HCT116 (cell line): ENCODE results near the gene SCYGR3. TPM values are rescaled to one million over a fixed set of nuclear protein-coding genes. Genes with fewer than 3 reads are reported as not detected.
A peak's percentile ranks its signal among the peaks of the same experiment; 100 is the strongest.

Source experiments
- ATAC-seq: fragments of 200-7000 bp; cut with Tn5 transposase; 2 replicates; pipeline ENCODE4 v1.9.1; 2020; ENCODE audit warnings: mild to moderate bottlenecking, moderate library complexity
- BruUV-seq: library from RNA; stranded (reverse); fragments of 400-500 nt; replicated peaks from 2 replicates; lab custom pipeline; 2021; lab: Mats Ljungman, UMichigan
- CTCF ChIA-PET: fragments of 300-600 bp; sonication (Branson Sonifier 250); formaldehyde crosslinking; loops from one replicate; lab custom pipeline; 2021; ENCODE audit warnings: antibody characterized with exemption; lab: Charles Lee
- POLR2A ChIA-PET: fragments of 300-600, 350-600 bp; sonication (Branson Sonifier 250); formaldehyde crosslinking; loops from one replicate; lab custom pipeline; 2021; ENCODE audit warnings: antibody characterized with exemption; lab: Charles Lee
- RAD21 ChIA-PET, 2 experiments: fragments of 300-600 bp; sonication (Branson Sonifier 250); formaldehyde crosslinking; loops; one replicate each; lab custom pipeline; 2023; ENCODE audit warnings: low total read pairs in 2 of 2; ENCODE audit not compliant: uncharacterized antibody in 2 of 2, unreplicated experiment in 2 of 2, low non-redundant PET in 1 of 2; lab: Charles Lee
- DNase-seq: peaks from one replicate; pipeline ENCODE4 v3.0.0-alpha.2; 2010; ENCODE audit warnings: low read depth, low spot score
- H2AFZ ChIP-seq: fragments of 200-600 bp; shearing (Covaris generic), sonication (generic); 2 replicates; pipeline ENCODE4 v1.6.1; 2017; ENCODE audit warnings: low read depth, mixed run types, mixed read lengths, antibody characterized with exemption, low read length; ENCODE audit not compliant: poor library complexity, severe bottlenecking
- H3K27ac ChIP-seq: 2 replicates; pipeline ENCODE4 v1.5.1; 2012; ENCODE audit warnings: low read depth, low read length
- H3K27me3 ChIP-seq: fragments of 200-600 bp; sonication (generic); 2 replicates; pipeline ENCODE4 v1.6.1; 2016; ENCODE audit warnings: mixed run types, low read length, mixed read lengths; ENCODE audit not compliant: insufficient read depth
- H3K36me3 ChIP-seq, 2 experiments: fragments of 200-500 bp in 1 of 2; fragments of 200-600 bp in 1 of 2; sonication (Bioruptor generic) in 1 of 2; sonication (generic) in 1 of 2; 2 replicates each; pipeline versions ENCODE4 v1.5.1 to v1.6.1; 2014 to 2016; ENCODE audit warnings: low read length in 2 of 2, inconsistent platforms in 1 of 2, mixed read lengths in 1 of 2, mixed run types in 1 of 2; ENCODE audit not compliant: insufficient read depth in 2 of 2, control insufficient read depth in 1 of 2
- H3K4me1 ChIP-seq, 2 experiments: fragments of 200-600 bp in 1 of 2; sonication (generic) in 1 of 2; 2 replicates each; pipeline versions ENCODE4 v1.5.1 to v1.6.1; 2012 to 2017; ENCODE audit warnings: low read length in 2 of 2, inconsistent platforms in 1 of 2, mild to moderate bottlenecking in 1 of 2, mixed read lengths in 1 of 2, mixed run types in 1 of 2, moderate library complexity in 1 of 2; ENCODE audit not compliant: insufficient read depth in 2 of 2, control insufficient read depth in 1 of 2
- H3K4me2 ChIP-seq: fragments of 200-600 bp; sonication (generic); 2 replicates; pipeline ENCODE4 v1.6.1; 2017; ENCODE audit warnings: mixed run types, low read length, mixed read lengths
- H3K4me3 ChIP-seq, 2 experiments: fragments of 200-600 bp in 1 of 2; sonication (generic) in 1 of 2; replicated peaks in 1 of 2; 2 replicates each; pipeline ENCODE4 v1.5.1; 2011 to 2016; ENCODE audit warnings: low read length in 2 of 2, control low read depth in 1 of 2, low read depth in 1 of 2, mild to moderate bottlenecking in 1 of 2, mixed read lengths in 1 of 2, mixed run types in 1 of 2
- H3K79me2 ChIP-seq: fragments of 200-600 bp; sonication (generic); 2 replicates; pipeline ENCODE4 v1.6.1; 2017; ENCODE audit warnings: mild to moderate bottlenecking, mixed run types, low read length, moderate library complexity, mixed read lengths; ENCODE audit not compliant: insufficient read depth
- H3K9ac ChIP-seq: fragments of 200-600 bp; sonication (generic); 2 replicates; pipeline ENCODE4 v1.6.1; 2016; ENCODE audit warnings: low read length, mixed read lengths
- H3K9me2 ChIP-seq: fragments of 200-600 bp; sonication (generic), shearing (Covaris generic); 2 replicates; pipeline ENCODE4 v1.6.1; 2017; ENCODE audit warnings: mixed run types, mild to moderate bottlenecking, moderate library complexity; ENCODE audit not compliant: insufficient read depth
- H3K9me3 ChIP-seq, 2 experiments: fragments of 200-500 bp in 1 of 2; fragments of 200-600 bp in 1 of 2; sonication (Bioruptor generic) in 1 of 2; sonication (generic) in 1 of 2; 2 replicates each; pipeline ENCODE4 v1.6.1; 2014 to 2017; ENCODE audit warnings: low read length in 2 of 2, mixed read lengths in 2 of 2, inconsistent platforms in 1 of 2, low read depth in 1 of 2, mild to moderate bottlenecking in 1 of 2, mixed run types in 1 of 2, moderate library complexity in 1 of 2; ENCODE audit not compliant: control insufficient read depth in 1 of 2, insufficient read depth in 1 of 2
- H4K20me1 ChIP-seq: fragments of 200-600 bp; sonication (generic), shearing (Covaris generic); 2 replicates; pipeline ENCODE4 v1.6.1; 2017; ENCODE audit warnings: mixed run types, mild to moderate bottlenecking, moderate library complexity; ENCODE audit not compliant: insufficient read depth
- CEBPB ChIP-seq: IDR thresholded peaks from 2 replicates; pipeline ENCODE4 v1.6.1; 2012; ENCODE audit warnings: low read depth
- EGR1 ChIP-seq: IDR thresholded peaks from 2 replicates; pipeline ENCODE4 v1.6.1; 2012; ENCODE audit warnings: low read depth
- EZH2 ChIP-seq: fragments of 200-600 bp; sonication (generic); IDR thresholded peaks from 2 replicates; pipeline ENCODE4 v1.6.1; 2017; ENCODE audit warnings: antibody characterized with exemption, mixed run types
- FOSL1 ChIP-seq: IDR thresholded peaks from 2 replicates; pipeline ENCODE4 v1.6.1; 2012; ENCODE audit warnings: low read depth
- JUND ChIP-seq: IDR thresholded peaks from 2 replicates; pipeline ENCODE4 v1.6.1; 2012
- POLR2AphosphoS5 ChIP-seq: IDR thresholded peaks from 2 replicates; pipeline ENCODE4 v1.6.1; 2011; ENCODE audit warnings: mild to moderate bottlenecking, low read depth, low read length, moderate library complexity
- REST ChIP-seq: IDR thresholded peaks from 2 replicates; pipeline ENCODE4 v1.6.1; 2012; ENCODE audit warnings: low read depth
- SIN3A ChIP-seq: IDR thresholded peaks from 2 replicates; pipeline ENCODE4 v1.6.1; 2012; ENCODE audit warnings: low read depth
- SP1 ChIP-seq: IDR thresholded peaks from 2 replicates; pipeline ENCODE4 v1.6.1; 2012; ENCODE audit warnings: low read depth
- SRF ChIP-seq: IDR thresholded peaks from 2 replicates; pipeline ENCODE4 v1.6.1; 2012; ENCODE audit warnings: low read depth
- YY1 ChIP-seq: IDR thresholded peaks from 2 replicates; pipeline ENCODE4 v1.6.1; 2011; ENCODE audit warnings: low read length, low read depth, moderate library complexity, mild to moderate bottlenecking; ENCODE audit not compliant: insufficient replicate concordance; ENCODE audit errors: extremely low read depth
- ZFX ChIP-seq: fragments of 450-650 bp; IDR thresholded peaks from 2 replicates; pipeline ENCODE4 v1.6.1; 2017
- ZNF274 ChIP-seq: fragments of 200-500 bp; sonication (Bioruptor generic); IDR thresholded peaks from 2 replicates; pipeline ENCODE4 v1.6.1; 2014; ENCODE audit warnings: mild to moderate bottlenecking, low read depth, low read length, inconsistent platforms
- intact Hi-C: fragments of 100-400 bp; cut with micrococcal nuclease; formaldehyde crosslinking; loops from 2 replicates; pipeline ENCODE4 v1.10.0; 2022
- total RNA-seq: library from RNA; stranded (reverse); gene quantifications from one replicate; pipeline ENCODE4 v1.2.1, GENCODE V29; 2021; ENCODE audit not compliant: unreplicated experiment
- TF ChIP-seq, protein P1 (sequence below), 3 experiments: fragments of 200-600 bp in 1 of 3; sonication (generic) in 1 of 3; IDR thresholded peaks in 2 of 3; conservative IDR thresholded peaks in 1 of 3; 2 replicates each; pipeline ENCODE4 v1.5.1; 2012 to 2017; ENCODE audit warnings: low read depth in 2 of 3, low read length in 2 of 3, antibody characterized with exemption in 1 of 3, borderline replicate concordance in 1 of 3, control low read depth in 1 of 3, mild to moderate bottlenecking in 1 of 3, mixed read lengths in 1 of 3, mixed run types in 1 of 3, moderate library complexity in 1 of 3; ENCODE audit not compliant: insufficient read depth in 1 of 3
- TF ChIP-seq, protein P2 (sequence below): IDR thresholded peaks from 2 replicates; pipeline ENCODE4 v1.6.1; 2012

SCYGR3 gene
- total RNA-seq, 1 experiment from 2014 or later: not detected

DNA sequence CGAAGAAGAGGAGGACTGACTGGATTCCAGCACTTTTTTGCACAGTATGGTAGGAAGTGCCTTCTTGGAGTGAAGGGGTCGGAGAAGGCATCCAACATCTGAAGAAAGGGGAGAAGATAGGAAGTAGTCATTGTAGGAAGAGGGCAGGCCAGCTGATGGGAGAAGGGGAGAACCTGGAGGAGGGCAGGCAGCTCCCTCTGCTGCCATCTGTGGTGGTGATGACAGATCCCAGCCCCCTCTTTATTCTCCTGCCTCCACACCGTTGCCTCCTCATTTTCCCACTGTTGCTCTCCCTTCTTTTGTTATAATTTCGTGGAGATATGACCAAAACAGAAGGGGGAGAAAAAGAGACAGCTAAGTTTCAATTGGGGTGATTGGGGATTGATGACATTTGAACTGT lies 18.8 kb downstream of the SCYGR3 start:
- Histone ChIP-seq H3K27me3 (no peaks in the 10 kb centered on the region), H3K4me3 (no peak overlapping the region), H2AFZ (no peak overlapping the region), H3K4me1 (peaks cover 8 to 13% of the 10 kb centered on the region in 2 experiments; a peak in 3 of 4 replicates), H3K79me2 (no peaks in the 10 kb centered on the region), H3K9me3 (no peaks in the 10 kb centered on the region), H3K9me2 (no peaks in the 10 kb centered on the region), H4K20me1 (no peaks in the 10 kb centered on the region), H3K27ac (no peak overlapping the region), H3K36me3 (no peaks in the 10 kb centered on the region), H3K4me2 (no peak overlapping the region), H3K9ac (no peak overlapping the region)
- ChIA-PET POLR2A (no interaction called here), CTCF (no interaction called here), RAD21 (no interaction called here)
- ATAC-seq (peak; percentile 49; the same call in 1 of the 2 replicates), DNase-seq (no peak)
- TF ChIP-seq, protein P1, sequence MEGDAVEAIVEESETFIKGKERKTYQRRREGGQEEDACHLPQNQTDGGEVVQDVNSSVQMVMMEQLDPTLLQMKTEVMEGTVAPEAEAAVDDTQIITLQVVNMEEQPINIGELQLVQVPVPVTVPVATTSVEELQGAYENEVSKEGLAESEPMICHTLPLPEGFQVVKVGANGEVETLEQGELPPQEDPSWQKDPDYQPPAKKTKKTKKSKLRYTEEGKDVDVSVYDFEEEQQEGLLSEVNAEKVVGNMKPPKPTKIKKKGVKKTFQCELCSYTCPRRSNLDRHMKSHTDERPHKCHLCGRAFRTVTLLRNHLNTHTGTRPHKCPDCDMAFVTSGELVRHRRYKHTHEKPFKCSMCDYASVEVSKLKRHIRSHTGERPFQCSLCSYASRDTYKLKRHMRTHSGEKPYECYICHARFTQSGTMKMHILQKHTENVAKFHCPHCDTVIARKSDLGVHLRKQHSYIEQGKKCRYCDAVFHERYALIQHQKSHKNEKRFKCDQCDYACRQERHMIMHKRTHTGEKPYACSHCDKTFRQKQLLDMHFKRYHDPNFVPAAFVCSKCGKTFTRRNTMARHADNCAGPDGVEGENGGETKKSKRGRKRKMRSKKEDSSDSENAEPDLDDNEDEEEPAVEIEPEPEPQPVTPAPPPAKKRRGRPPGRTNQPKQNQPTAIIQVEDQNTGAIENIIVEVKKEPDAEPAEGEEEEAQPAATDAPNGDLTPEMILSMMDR (IDR thresholded peaks at IDR 0.05 in 2 of 3, conservative IDR thresholded peaks at IDR 0.05 in 1 of 3; ENCODE audit: borderline replicate concordance in 1 of 3, insufficient read depth in 1 of 3, low read depth in 2 of 3, low read length in 2 of 3): peak in 1 of 3 experiments; percentile 6; a peak in 1 of 6 replicates
- TF ChIP-seq SP1 (no peak), SRF (no peak), ZNF274 (no peak)
- TF ChIP-seq, protein P2, sequence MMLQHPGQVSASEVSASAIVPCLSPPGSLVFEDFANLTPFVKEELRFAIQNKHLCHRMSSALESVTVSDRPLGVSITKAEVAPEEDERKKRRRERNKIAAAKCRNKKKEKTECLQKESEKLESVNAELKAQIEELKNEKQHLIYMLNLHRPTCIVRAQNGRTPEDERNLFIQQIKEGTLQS: no peak
- intact Hi-C loops: no loop called here
- no TSS peak for BruUV-seq

- Histone ChIP-seq H3K79me2 (no peaks in the 10 kb centered on the region), H3K4me2 (no peak overlapping the region), H2AFZ (no peak overlapping the region), H3K4me3 (no peak overlapping the region), H3K4me1 (peaks cover 3 to 5% of the 10 kb centered on the region in 2 experiments; a peak in 3 of 4 replicates), H3K9ac (no peak overlapping the region), H3K9me2 (no peaks in the 10 kb centered on the region), H3K36me3 (no peaks in the 10 kb centered on the region), H3K27me3 (no peaks in the 10 kb centered on the region), H3K27ac (no peak overlapping the region), H3K9me3 (no peaks in the 10 kb centered on the region), H4K20me1 (no peaks in the 10 kb centered on the region)
- no TSS peak for BruUV-seq
- intact Hi-C loops: no loop called here
- ChIA-PET POLR2A (no interaction called here), RAD21 (no interaction called here), CTCF (no interaction called here)
- DNase-seq: no peak
- ATAC-seq: no peak
- TF ChIP-seq ZNF274 (no peak), CEBPB (no peak), POLR2AphosphoS5 (no peak), ZFX (no peak), YY1 (no peak), FOSL1 (no peak), EZH2 (no peak), SIN3A (no peak), REST (no peak), EGR1 (no peak), JUND (no peak)
- TF ChIP-seq, protein P2: no peak
Observed at GRCh38 chr2:227592694-227593387, 21.8 kb downstream of the SCYGR3 start.
